ENCODE data around the gene TRIM34.
A peak's percentile ranks its signal among the peaks of the same experiment; 100 is the strongest.
"Not testable (repeated sequence)": the region's sequence is repeated elsewhere in the genome, so short reads cannot be mapped to it uniquely, and the experiment has no call there.

The TRIM34 gene

GRCh38 chr11:5686426-5686825 is 61.6 kb downstream of the TRIM34 start:
- DNase-seq = no peak

- DNase-seq = no peak
These were observed 63.7 kb downstream of the TRIM34 start for GRCh38 chr11:5688482-5688881.

DNA sequence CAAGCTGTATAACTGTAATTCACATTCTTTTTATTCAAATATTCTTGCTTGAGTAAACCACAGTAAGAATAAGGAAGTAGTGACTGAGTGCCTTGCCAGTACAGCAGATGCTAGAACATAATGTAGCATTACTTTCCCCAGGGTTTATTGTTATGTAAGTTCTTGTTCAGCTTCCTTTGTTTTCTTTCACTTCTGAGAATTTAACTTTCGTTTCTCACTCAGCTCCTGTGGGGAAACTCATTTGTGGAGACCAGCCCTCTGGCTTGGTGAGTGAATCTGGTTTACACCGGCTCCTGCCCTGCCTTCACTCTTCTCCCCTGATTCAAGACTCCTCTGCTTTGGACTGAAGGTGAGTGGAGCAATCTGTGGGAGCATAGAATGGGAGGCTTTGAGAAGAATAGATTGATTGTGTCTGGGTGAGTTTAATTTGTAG is 64.8 kb downstream of the TRIM34 start, which contains the start of gene TRIM22:
Gene TRIM22, plus strand, starts transcription at position 240 of the 433 bp plus-strand sequence. CDS start 6,443 bp downstream, outside the sequence.
- peak; percentile 98 for DNase-seq

DNA sequence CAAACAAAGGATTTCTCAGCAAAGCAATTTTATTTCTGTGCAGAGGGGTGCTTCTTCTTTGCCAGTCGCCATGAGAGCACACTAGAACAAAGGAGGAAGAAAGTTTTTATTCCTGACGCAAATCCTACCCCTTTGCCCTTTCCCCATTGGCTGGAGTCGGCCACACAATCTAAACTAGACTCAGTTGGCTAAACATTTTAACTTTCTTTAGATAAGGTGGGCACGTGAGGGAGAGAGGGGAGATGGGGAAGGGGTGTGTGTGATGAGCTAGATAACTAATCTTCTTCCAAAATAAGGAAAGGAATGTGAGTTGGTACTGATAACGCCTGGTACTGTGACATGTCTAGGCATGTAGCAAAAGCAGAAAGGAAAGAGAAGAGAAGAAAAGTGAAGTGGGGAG is 65.4 kb downstream of the TRIM34 start:
- peak; percentile 71 for DNase-seq

DNA sequence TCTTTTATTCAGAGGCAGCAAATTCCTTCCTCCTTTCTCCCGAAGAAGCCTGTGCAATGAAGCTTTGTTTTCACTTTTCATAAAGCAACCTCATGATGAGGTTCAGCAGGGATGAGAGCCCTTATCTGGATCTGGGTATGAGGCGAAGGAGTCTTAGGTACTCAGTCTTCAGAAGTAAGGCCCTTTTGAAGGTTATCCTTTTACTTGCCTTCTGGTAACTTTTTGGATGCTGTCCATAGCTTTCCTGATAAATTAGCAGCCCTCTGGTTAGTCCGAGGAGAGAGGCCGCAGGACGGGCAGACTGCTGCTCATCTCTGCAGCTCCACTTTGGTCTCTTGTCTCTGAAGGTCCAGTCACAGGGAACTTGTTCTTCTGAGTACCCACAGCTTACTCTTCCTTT is 65.9 kb downstream of the TRIM34 start:
- peak; percentile 42 for DNase-seq

DNA sequence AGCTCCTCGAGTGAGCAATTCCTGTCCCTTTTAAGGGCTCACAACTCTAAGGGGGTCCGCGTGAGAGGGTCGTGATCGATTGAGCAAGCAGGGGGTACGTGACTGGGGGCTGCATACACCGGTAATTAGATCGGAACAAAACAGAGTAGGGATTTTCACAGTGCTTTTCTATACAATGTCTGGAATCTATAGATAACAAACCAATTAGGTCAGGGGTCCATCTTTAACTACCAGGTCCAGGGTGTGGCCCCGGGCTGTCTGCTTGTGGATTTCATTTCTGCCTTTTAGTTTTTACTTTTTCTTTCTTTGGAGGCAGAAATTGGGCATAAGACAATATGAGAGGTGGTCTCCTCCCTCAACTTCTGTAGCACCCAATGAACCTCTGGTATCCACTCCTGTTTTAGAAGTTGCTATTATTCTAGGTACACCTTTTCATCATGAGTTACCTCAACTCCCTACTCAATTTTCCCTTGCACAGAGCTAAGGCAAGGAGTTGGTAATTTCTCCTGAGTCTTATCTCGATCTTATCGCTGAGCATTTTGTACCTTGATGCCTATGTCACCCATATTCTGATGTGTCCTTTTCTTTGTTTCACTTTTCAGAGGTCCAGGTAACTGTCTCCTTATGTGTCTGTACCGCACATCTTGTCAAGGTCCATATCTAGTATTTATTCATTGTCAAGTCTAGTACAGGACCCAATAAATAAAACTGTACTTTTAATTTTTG is 66.6 kb downstream of the TRIM34 start:
- not testable (repeated sequence) for DNase-seq

DNA sequence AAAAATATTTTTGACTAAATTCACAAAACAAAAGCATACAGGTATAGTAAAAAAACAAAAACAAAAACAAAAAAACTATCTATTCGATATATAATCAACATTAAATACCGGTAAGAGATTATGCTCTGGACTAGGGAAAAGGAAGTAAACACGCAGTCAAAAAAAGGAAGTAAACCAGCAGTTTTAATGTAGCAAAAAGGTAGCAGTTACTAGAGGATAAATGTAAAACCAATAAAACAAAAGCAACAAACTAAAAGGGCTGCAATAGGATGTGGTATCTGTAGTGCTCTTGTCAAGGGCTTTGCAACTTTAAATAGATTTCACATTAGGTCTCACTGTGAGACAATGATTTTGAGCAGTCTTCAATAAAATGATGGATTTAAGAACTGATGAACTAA is 67.2 kb downstream of the TRIM34 start:
- DNase-seq = peak; percentile 39

Data from inflammatory macrophage treated with lipopolysaccharide for 4 hours (primary cell).